Mesodermal cell (in vitro differentiated cells): Measurements from ENCODE around the gene TFAM. TPM values are rescaled to one million over a fixed set of nuclear protein-coding genes. Genes with fewer than 3 reads are reported as not detected.

Experiments used
- H3K27ac ChIP-seq: 2 replicates; pipeline ENCODE4 v1.7.0; 2013; ENCODE audit warnings: mild to moderate bottlenecking, low read depth, low read length, moderate library complexity; ENCODE audit not compliant: severe bottlenecking
- H3K36me3 ChIP-seq: 2 replicates; pipeline ENCODE4 v1.7.1; 2013; ENCODE audit warnings: mild to moderate bottlenecking, low read length, moderate library complexity; ENCODE audit not compliant: control insufficient read depth, insufficient read depth
- H3K4me1 ChIP-seq: one replicate; pipeline ENCODE4 v1.7.1; 2013; ENCODE audit warnings: mild to moderate bottlenecking, low read length; ENCODE audit not compliant: insufficient read depth, control insufficient read depth, poor library complexity, severe bottlenecking
- H3K4me3 ChIP-seq: 2 replicates; pipeline ENCODE4 v1.7.0; 2013; ENCODE audit warnings: low read length, control low read depth, mild to moderate bottlenecking; ENCODE audit not compliant: insufficient read depth, poor library complexity, severe bottlenecking; ENCODE audit errors: extremely low read depth
- H3K9me3 ChIP-seq: 2 replicates; pipeline ENCODE4 v1.7.1; 2013; ENCODE audit warnings: mild to moderate bottlenecking, low read length, moderate library complexity; ENCODE audit not compliant: control insufficient read depth
- WGBS, 2 experiments: methylation state at CpG; one replicate each; pipeline ENCODE4 v1.1.5; 2013; ENCODE audit warnings: missing lambda C conversion rate in 2 of 2; ENCODE audit not compliant: insufficient coverage in 2 of 2; 5-methylcytosine and 5-hydroxymethylcytosine counted together
- polyA plus RNA-seq, 2 experiments: library from polyadenylated mRNA; stranded (reverse); fragments of 50-300 nt; gene quantifications; one replicate each; pipeline ENCODE4 v1.2.3, GENCODE V29; 2013

Gene TFAM
- 26.7 TPM for polyA plus RNA-seq (2013, experiment 1 of 2)
- polyA plus RNA-seq (2013, experiment 2 of 2), result 34.6 TPM

GRCh38 chr10:58384999-58385783 is at the start of gene TFAM:
Gene TFAM, plus strand, starts transcription at chr10:58385410. Its CDS starts 138 bp downstream, at chr10:58385548.
- Histone ChIP-seq H3K4me1 (peaks cover 6% of the 10 kb centered on the region), H3K4me3 (peak within 1 kb of the TSS; percentile 59), H3K27ac (peak within 1 kb of the TSS; percentile 71), H3K36me3 (peaks cover 25% of the 10 kb centered on the region), H3K9me3 (no peaks in the 10 kb centered on the region)
- 0% methylated on average over 46 to 48 of the region's 65 CpGs for WGBS, 2 experiments

- Histone ChIP-seq H3K36me3 (peaks cover 3% of the 10 kb centered on the region), H3K4me3 (peak overlapping the region; percentile 79), H3K9me3 (no peaks in the 10 kb centered on the region), H3K4me1 (no peaks in the 10 kb centered on the region), H3K27ac (no peak overlapping the region)
- WGBS, 2 experiments, result 80 to 100% methylated on average over 1 to 3 of the region's 4 CpGs
Measured at GRCh38 chr10:58336242-58336641, 49.0 kb upstream of the TFAM start.

DNA sequence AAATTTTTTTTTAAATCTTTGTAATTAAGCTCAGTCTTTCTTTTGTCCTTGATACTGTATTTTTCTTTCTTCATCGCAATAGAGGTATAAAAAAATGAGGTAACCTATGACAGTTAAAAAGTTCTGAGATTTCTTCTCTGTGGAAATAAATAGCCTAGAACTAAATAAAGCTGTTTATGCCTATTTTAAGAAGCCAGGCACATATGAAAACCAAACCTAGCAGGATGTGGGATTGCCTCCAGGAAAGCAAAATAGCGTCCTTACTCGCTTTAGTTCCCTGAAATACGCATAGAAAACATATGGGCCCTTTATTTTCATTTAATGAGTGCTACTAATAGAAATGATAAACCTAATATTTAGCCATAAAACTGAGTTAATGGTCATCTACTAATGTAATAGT is 43.8 kb upstream of the TFAM start:
- Histone ChIP-seq H3K9me3 (no peaks in the 10 kb centered on the region), H3K4me3 (no peak overlapping the region), H3K27ac (no peak overlapping the region), H3K36me3 (peaks cover 6% of the 10 kb centered on the region), H3K4me1 (no peaks in the 10 kb centered on the region)
- WGBS, 2 experiments, result no CpG with 5 or more reads among the region's 4 CpGs

- 100% methylated on average over 1 of the region's 1 CpG; no CpG with 5 or more reads in 1 of the 2 experiments for WGBS, 2 experiments
- no peaks in the 10 kb centered on the region for H3K9me3 ChIP-seq
- H3K4me1 ChIP-seq, result no peaks in the 10 kb centered on the region
- no peak overlapping the region for H3K4me3 ChIP-seq
- H3K27ac ChIP-seq, result no peak overlapping the region
- H3K36me3 ChIP-seq, result peaks cover 3% of the 10 kb centered on the region
Measured at GRCh38 chr10:58341947-58342346, 43.3 kb upstream of the TFAM start.

- H3K4me3 ChIP-seq, result no peak overlapping the region
- no peaks in the 10 kb centered on the region for H3K4me1 ChIP-seq
- no CpG with 5 or more reads among the region's 1 CpG for WGBS, 2 experiments
- no peak overlapping the region for H3K27ac ChIP-seq
- no peaks in the 10 kb centered on the region for H3K9me3 ChIP-seq
- peaks cover 3% of the 10 kb centered on the region for H3K36me3 ChIP-seq
Measured at GRCh38 chr10:58347967-58348366, 37.2 kb upstream of the TFAM start.

- Histone ChIP-seq H3K4me3 (no peak overlapping the region), H3K9me3 (no peaks in the 10 kb centered on the region), H3K27ac (no peak overlapping the region), H3K4me1 (no peaks in the 10 kb centered on the region), H3K36me3 (peaks cover 3% of the 10 kb centered on the region)
- whole genome bisulfite sequencing, 2 experiments, result no CpG with 5 or more reads among the region's 2 CpGs
Measured at GRCh38 chr10:58348571-58349033, 36.6 kb upstream of the TFAM start.

- H3K9me3 ChIP-seq, result no peaks in the 10 kb centered on the region
- no peaks in the 10 kb centered on the region for H3K36me3 ChIP-seq
- H3K4me3 ChIP-seq, result no peak overlapping the region
- WGBS, 2 experiments, result 100% methylated on average over 1 of the region's 2 CpGs; no CpG with 5 or more reads in 1 of the 2 experiments
- no peak overlapping the region for H3K27ac ChIP-seq
- H3K4me1 ChIP-seq, result no peaks in the 10 kb centered on the region
Measured at GRCh38 chr10:58350023-58350422, 35.2 kb upstream of the TFAM start.

GRCh38 chr10:58350619-58351323 is 34.4 kb upstream of the TFAM start:
- no peak overlapping the region for H3K27ac ChIP-seq
- H3K36me3 ChIP-seq, result no peaks in the 10 kb centered on the region
- H3K4me1 ChIP-seq, result no peaks in the 10 kb centered on the region
- no peaks in the 10 kb centered on the region for H3K9me3 ChIP-seq
- H3K4me3 ChIP-seq, result no peak overlapping the region
- no CpG with 5 or more reads among the region's 6 CpGs for WGBS, 2 experiments

DNA sequence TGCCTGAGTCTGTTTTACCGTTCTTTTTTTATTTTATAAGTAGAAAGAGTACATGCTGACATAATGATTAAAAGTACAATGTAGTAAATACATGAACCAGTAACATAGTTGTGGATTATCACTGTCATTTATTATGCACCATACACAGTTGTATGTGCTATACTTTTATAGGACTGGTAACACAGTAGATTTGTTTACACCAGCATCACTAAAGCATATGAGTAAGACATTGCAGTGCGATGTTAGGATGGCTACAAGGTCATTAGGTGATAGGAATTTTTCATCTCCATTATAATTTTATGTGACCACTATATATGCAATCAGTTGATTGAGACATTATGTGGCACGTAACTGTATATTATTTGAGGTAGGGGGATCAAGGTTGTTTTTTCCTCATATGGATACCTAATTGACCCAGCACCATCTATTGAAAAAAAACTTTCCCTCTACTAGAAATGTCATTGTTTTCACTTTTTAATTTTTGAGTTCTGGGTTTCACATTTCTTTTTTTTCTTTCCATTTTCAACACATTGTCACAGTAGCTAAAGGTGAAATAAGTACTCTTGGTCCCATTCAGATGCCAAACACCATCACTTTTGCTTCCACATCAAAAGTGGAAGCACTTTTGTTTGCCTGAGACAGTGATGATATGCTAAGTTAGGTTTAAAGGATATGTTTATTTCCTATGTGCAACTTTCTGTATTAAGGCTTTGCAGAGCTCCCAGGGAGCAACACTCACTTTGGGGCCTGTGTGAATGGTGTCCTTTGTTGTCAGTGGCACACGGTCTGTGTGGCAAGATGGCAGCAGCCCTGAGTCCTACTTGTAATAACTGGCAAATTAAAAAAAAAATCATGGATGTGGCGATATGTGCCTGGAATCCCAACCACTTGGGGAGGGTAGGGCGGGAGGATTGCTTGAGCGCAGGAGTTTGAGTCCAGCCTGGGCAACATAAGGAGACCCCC is 33.3 kb upstream of the TFAM start:
- WGBS, 2 experiments, result 79% methylated on average over 2 of the region's 7 CpGs; no CpG with 5 or more reads in 1 of the 2 experiments

GRCh38 chr10:58352956-58353610 is 32.1 kb upstream of the TFAM start:
- no peaks in the 10 kb centered on the region for H3K36me3 ChIP-seq
- no peaks in the 10 kb centered on the region for H3K9me3 ChIP-seq
- no peak overlapping the region for H3K27ac ChIP-seq
- no peak overlapping the region for H3K4me3 ChIP-seq
- WGBS, 2 experiments, result 100% methylated on average over 1 of the region's 2 CpGs
- no peaks in the 10 kb centered on the region for H3K4me1 ChIP-seq

More for the DNA sequence above, 33.3 kb upstream of the TFAM start:
- no peak overlapping the region for H3K4me3 ChIP-seq
- no peak overlapping the region for H3K27ac ChIP-seq
- H3K4me1 ChIP-seq, result no peaks in the 10 kb centered on the region
- H3K9me3 ChIP-seq, result no peaks in the 10 kb centered on the region
- no peaks in the 10 kb centered on the region for H3K36me3 ChIP-seq
